Tibial nerve (tissue), 4 donors: Measurements from ENCODE around the gene MIOX. TPM values are rescaled to one million over a fixed set of nuclear protein-coding genes. Genes with fewer than 3 reads are reported as not detected.

Experiments
- DNase-seq, 2 donors: peaks; one replicate each; pipeline ENCODE4 v3.0.0-alpha.2; 2019; ENCODE audit warnings: low spot score in 2 of 2
- H3K27ac ChIP-seq, 4 donors: fragments of 200-600 bp; sonication (generic) in 3 of 4; one replicate each; pipeline ENCODE4 v1.5.1; 2017 to 2019; ENCODE audit warnings: mild to moderate bottlenecking in 1 of 4
- H3K27me3 ChIP-seq, 2 donors: fragments of 200-600 bp; sonication (generic) in 1 of 2; one replicate each; pipeline versions ENCODE4 v1.5.1 to v1.6.0; 2017 to 2019
- H3K36me3 ChIP-seq, 3 donors: fragments of 200-600 bp; sonication (generic); one replicate each; pipeline ENCODE4 v1.5.1; 2018 to 2019
- H3K4me1 ChIP-seq, 4 donors: fragments of 200-600 bp; sonication (generic) in 3 of 4; one replicate each; pipeline ENCODE4 v1.5.1; 2017 to 2019
- H3K4me3 ChIP-seq, 4 donors: fragments of 200-600 bp; sonication (generic) in 3 of 4; one replicate each; pipeline ENCODE4 v1.5.1; 2017 to 2019; ENCODE audit warnings: mild to moderate bottlenecking in 1 of 4, moderate library complexity in 1 of 4
- H3K9me3 ChIP-seq, 4 donors: fragments of 200-600 bp; sonication (generic) in 3 of 4; one replicate each; pipeline ENCODE4 v1.5.1; 2017 to 2019
- EP300 ChIP-seq, 2 donors: sonication (generic); formaldehyde crosslinking; IDR thresholded peaks; one replicate each; pipeline ENCODE4 v1.6.1; 2017; ENCODE audit warnings: antibody characterized with exemption in 2 of 2, mild to moderate bottlenecking in 1 of 2
- POLR2A ChIP-seq, 2 donors: fragments of 450-650 bp; IDR thresholded peaks; one replicate each; pipeline ENCODE4 v1.6.1; 2017; ENCODE audit warnings: antibody characterized with exemption in 2 of 2, mild to moderate bottlenecking in 2 of 2, moderate library complexity in 2 of 2
- WGBS, 2 donors: methylation state at CpG; one replicate each; pipeline ENCODE4 v1.1.5; 2018; 5-methylcytosine and 5-hydroxymethylcytosine counted together
- total RNA-seq, 4 donors: library from RNA; depleted of rRNA; stranded (reverse); fragments of >200 nt; gene quantifications; one replicate each; pipeline ENCODE4 v1.1.0, GENCODE V29; 2016
- TF ChIP-seq, protein P1 (sequence below), 5 experiments: fragments of 200-600 bp in 3 of 5; fragments of 450-650 bp in 2 of 5; sonication (generic) in 3 of 5; IDR thresholded peaks; one replicate each; pipeline ENCODE4 v1.5.1; 2016 to 2019; ENCODE audit warnings: antibody characterized with exemption in 5 of 5, mild to moderate bottlenecking in 3 of 5, moderate library complexity in 2 of 5

Gene MIOX
- total RNA-seq, 4 donors from 2014 or later = not detected

DNA sequence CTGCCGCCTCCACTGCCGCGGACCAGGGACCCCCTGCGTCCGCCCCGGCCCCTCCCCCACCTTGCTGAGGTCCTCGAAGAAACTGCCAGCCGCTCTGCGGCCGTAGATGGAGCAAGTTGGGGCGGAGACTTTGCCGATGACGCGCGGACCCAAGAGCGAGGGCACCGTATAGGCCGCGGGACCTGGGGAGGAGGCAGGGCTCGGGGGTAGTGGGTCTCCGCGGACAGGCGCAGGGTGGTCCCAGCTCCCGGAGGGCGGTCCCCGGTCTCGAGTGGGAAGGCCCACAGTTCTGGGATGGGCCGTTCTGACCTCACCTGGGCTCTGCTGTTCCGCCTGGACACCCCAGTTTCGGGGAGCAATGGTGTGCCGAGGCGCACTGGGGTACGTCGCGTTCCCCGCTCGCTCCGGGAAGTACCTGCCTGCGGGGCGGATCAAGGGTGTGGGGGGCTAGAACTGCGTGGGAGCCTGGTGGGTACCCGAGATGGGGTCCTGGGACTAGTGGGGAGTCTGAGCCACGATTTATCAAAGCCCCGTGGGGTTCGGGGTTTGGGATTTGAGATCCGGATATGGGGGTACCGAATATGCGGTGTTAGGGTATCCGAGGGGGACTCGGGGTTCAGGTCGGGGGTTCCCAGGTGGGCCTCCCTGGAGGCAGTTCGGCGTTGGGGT lies 44.4 kb downstream of the MIOX start:
- 6 to 8% methylated on average over 33 to 50 of the region's 53 CpGs for WGBS, 2 donors
- Histone ChIP-seq H3K4me1 (peaks cover 0 to 68% (median 33%) of the 10 kb centered on the region in 4 donors), H3K9me3 (no peaks in the 10 kb centered on the region), H3K4me3 (peak overlapping the region; percentile 31 to 60 (median 52)), H3K27me3 (peaks cover 3 to 59% of the 10 kb centered on the region in 2 donors), H3K36me3 (no peaks in the 10 kb centered on the region), H3K27ac (peak overlapping the region; percentile 56 to 96 (median 90))
- peak; percentile 65 to 75 for DNase-seq
- TF ChIP-seq, protein P1, sequence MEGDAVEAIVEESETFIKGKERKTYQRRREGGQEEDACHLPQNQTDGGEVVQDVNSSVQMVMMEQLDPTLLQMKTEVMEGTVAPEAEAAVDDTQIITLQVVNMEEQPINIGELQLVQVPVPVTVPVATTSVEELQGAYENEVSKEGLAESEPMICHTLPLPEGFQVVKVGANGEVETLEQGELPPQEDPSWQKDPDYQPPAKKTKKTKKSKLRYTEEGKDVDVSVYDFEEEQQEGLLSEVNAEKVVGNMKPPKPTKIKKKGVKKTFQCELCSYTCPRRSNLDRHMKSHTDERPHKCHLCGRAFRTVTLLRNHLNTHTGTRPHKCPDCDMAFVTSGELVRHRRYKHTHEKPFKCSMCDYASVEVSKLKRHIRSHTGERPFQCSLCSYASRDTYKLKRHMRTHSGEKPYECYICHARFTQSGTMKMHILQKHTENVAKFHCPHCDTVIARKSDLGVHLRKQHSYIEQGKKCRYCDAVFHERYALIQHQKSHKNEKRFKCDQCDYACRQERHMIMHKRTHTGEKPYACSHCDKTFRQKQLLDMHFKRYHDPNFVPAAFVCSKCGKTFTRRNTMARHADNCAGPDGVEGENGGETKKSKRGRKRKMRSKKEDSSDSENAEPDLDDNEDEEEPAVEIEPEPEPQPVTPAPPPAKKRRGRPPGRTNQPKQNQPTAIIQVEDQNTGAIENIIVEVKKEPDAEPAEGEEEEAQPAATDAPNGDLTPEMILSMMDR (IDR thresholded peaks at IDR 0.05) = no peak
- peak; percentile 27 to 54 for TF ChIP-seq POLR2A (IDR thresholded peaks at IDR 0.05)
- peak in 1 of 2 donors; percentile 40 for TF ChIP-seq EP300 (IDR thresholded peaks at IDR 0.05)

DNA sequence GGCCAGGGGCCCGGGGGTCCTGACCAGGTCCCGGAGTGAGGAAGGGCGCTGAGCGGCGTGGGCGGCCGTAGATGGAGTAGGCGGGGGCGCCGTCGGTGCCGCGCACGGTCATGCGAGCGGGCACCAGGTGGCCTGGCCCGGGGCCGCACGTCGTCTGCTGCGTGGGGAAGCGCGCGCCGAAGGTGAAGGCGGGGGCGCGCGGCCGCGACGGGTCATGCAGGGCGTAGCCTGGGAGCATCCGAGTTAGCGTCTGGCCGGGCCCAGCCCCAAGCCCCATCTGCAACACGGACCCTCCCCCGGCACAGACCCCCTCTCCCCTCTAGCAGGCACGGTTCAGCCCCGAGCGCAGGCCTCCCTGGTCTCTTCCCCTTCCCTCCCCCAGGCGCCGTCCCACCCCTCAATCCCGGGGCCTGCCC lies 44.9 kb downstream of the MIOX start:
- peaks cover 3 to 59% of the 10 kb centered on the region in 2 donors for H3K27me3 ChIP-seq
- no peaks in the 10 kb centered on the region for H3K36me3 ChIP-seq
- H3K9me3 ChIP-seq = no peaks in the 10 kb centered on the region
- WGBS, 2 donors = 0 to 3% methylated on average over 26 to 34 of the region's 44 CpGs
- peak overlapping the region; percentile 31 to 60 (median 52) for H3K4me3 ChIP-seq
- no peak for TF ChIP-seq EP300 (IDR thresholded peaks at IDR 0.05)
- no peak for TF ChIP-seq POLR2A (IDR thresholded peaks at IDR 0.05)
- TF ChIP-seq, protein P1 (IDR thresholded peaks at IDR 0.05) = no peak
- H3K4me1 ChIP-seq = peaks cover 0 to 63% (median 30%) of the 10 kb centered on the region in 4 donors
- H3K27ac ChIP-seq = peak overlapping the region; percentile 56 to 96 (median 90)
- peak in 1 of 2 donors; percentile 19 for DNase-seq

DNA sequence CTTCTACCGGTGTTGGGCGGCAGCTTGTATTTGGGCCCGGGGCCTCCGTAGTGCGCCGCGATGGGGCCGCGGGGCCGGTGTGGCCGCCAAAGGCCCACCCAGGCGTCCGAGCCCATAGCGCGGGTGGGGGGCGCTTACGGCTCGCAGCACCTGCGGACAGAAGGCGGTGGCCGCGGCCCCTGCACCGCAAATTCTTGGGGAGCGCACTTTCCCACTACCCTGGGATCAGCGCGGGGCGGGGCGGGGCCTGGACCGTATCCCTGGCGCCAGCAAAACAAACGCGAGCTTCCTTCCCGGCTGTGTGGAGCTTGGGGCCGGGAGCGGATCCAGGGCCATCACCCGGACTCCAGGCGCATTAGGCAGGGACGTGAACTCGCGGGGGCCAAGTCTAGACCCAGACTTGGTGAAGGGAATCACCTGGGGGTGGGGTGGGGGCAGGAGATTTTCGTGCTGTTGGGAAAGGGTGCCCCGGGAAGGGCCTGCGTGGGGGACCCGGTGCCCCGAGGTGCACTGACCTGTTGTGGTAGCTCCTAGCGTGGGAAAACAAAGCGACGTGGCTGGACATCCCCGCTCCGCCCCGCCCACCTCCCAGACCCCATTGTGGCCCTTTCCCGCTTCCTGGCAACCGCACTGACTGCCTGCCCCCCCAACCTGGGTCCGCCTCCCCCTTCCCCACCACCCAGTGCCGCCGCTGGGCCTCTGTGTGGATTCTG lies 45.5 kb downstream of the MIOX start:
- no peaks in the 10 kb centered on the region for H3K36me3 ChIP-seq
- 4 to 9% methylated on average over 4 to 54 of the region's 56 CpGs for WGBS, 2 donors
- peaks cover 0 to 57% (median 26%) of the 10 kb centered on the region in 4 donors for H3K4me1 ChIP-seq
- TF ChIP-seq, protein P1 (IDR thresholded peaks at IDR 0.05) = no peak
- peak in 1 of 2 donors; percentile 20 for TF ChIP-seq EP300 (IDR thresholded peaks at IDR 0.05)
- TF ChIP-seq POLR2A (IDR thresholded peaks at IDR 0.05) = peak in 1 of 2 donors; percentile 18
- H3K27ac ChIP-seq = peak overlapping the region; percentile 56 to 96 (median 90)
- H3K9me3 ChIP-seq = no peaks in the 10 kb centered on the region
- peak; percentile 63 to 70 for DNase-seq
- peak overlapping the region; percentile 31 to 60 (median 52) for H3K4me3 ChIP-seq
- H3K27me3 ChIP-seq = peaks cover 3 to 59% of the 10 kb centered on the region in 2 donors

DNA sequence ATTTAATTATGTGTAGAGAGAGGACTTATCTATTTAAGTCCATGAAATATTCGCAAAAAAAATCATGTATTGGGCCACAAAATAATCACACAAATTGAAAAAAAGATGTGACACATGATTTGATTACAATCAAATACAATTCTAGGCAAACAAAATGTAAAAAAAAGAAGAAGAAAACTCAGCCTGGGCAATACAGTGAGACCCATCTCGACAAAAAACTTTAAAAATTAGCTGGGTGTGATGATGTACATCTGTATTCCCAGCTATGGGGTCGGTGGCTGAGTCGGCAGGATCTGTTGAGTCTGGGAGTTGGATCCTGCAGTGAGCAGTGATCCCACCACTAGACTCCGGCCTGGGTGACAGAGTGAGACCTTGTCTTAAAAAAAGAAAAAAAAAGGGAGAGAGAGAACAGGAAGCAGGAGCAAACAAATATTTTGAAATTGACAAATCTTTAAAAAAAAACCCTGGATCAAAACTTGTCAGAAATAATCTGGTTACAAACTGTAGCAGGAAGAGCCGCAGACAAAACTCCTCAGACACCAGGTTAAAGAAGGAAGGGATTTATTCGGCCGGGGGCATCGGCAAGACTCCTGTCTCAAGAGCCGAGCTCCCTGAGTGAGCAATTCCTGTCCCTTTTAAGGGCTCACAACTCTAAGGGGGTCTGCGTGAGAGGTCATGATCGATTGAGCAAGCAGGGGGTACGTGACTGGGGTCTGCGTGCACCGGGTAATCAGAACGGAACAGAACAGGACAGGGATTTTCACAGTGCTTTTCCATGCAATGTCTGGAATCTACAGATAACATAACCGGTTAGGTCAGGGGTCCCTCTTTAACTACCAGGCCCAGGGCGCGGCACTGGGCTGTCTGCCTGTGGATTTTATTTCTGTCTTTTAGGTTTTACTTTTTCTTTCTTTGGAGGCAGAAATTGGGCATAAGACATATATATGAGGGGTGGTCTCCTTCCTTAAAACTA lies 46.5 kb downstream of the MIOX start:
- Histone ChIP-seq H3K4me1 (peaks cover 0 to 49% (median 24%) of the 10 kb centered on the region in 4 donors), H3K27ac (peak overlapping the region in 3 of 4 donors; percentile 52 to 94 (median 85)), H3K4me3 (no peak overlapping the region), H3K27me3 (peaks cover 3 to 59% of the 10 kb centered on the region in 2 donors), H3K36me3 (no peaks in the 10 kb centered on the region), H3K9me3 (no peaks in the 10 kb centered on the region)
- no peak for DNase-seq
- TF ChIP-seq, protein P1 (IDR thresholded peaks at IDR 0.05) = no peak
- TF ChIP-seq POLR2A (IDR thresholded peaks at IDR 0.05) = no peak
- no peak for TF ChIP-seq EP300 (IDR thresholded peaks at IDR 0.05)
- WGBS, 2 donors = 73 to 78% methylated on average over 19 of the region's 19 CpGs
